A549 (cell line): Measurements from ENCODE around the gene SLC9C1. TPM values are rescaled to one million over a fixed set of nuclear protein-coding genes. Genes with fewer than 3 reads are reported as not detected.
"Not testable (repeated sequence)": the region's sequence is repeated elsewhere in the genome, so short reads cannot be mapped to it uniquely, and the experiment has no call there.

Source experiments
- ATAC-seq, 2 experiments: fragments of 200-7000 bp in 1 of 2; fragments of >200 bp in 1 of 2; cut with Nextera tagmentation in 1 of 2; cut with Tn5 transposase in 1 of 2; 3 replicates each; pipeline versions ENCODE4 v1.8.0 to v1.9.1; 2018 to 2020; ENCODE audit warnings: mild to moderate bottlenecking in 1 of 2, moderate library complexity in 1 of 2
- CTCF ChIA-PET: fragments of 300-600 bp; sonication (Branson Sonifier 250); formaldehyde crosslinking; extraction: SDS; loops from one replicate; lab custom pipeline; 2021; ENCODE audit warnings: antibody characterized with exemption, inconsistent platforms; lab: Yijun Ruan, JAX
- POLR2A ChIA-PET: fragments of 350-600 bp; formaldehyde crosslinking; extraction: SDS; loops from one replicate; lab custom pipeline; 2021; ENCODE audit warnings: antibody characterized with exemption, inconsistent platforms; lab: Yijun Ruan, JAX
- DNase-seq, 2 experiments: peaks; one replicate each; pipeline versions ENCODE4 v3.0.0 to v3.0.0-alpha.2; 2011 to 2016; ENCODE audit warnings: low read depth in 1 of 2, low spot score in 1 of 2
- FAIRE-seq: peaks from 2 replicates; lab custom pipeline; 2011; peaks lifted over from hg19 to GRCh38; lab: Jason Lieb, UNC
- H3K27ac ChIP-seq, 2 experiments: fragments of >200 bp; sonication (Bioruptor Twin); formaldehyde crosslinking; 3 replicates each; pipeline ENCODE4 v1.5.1; 2016 to 2017
- H3K4me1 ChIP-seq: fragments of >200 bp; sonication (Bioruptor Twin); formaldehyde crosslinking; 3 replicates; pipeline ENCODE4 v1.6.1; 2016
- H3K4me2 ChIP-seq: fragments of >200 bp; sonication (Bioruptor Twin); formaldehyde crosslinking; 3 replicates; pipeline ENCODE4 v1.6.1; 2016
- H3K4me3 ChIP-seq: fragments of >200 bp; sonication (Bioruptor Twin); formaldehyde crosslinking; 3 replicates; pipeline ENCODE4 v1.5.1; 2016
- H3K9me3 ChIP-seq: fragments of >200 bp; sonication (Bioruptor Twin); formaldehyde crosslinking; 3 replicates; pipeline ENCODE4 v1.6.1; 2016
- ATOH8 ChIP-seq: fragments of 250-450 bp; sonication (Bioruptor Pico); IDR thresholded peaks from 2 replicates; pipeline ENCODE4 v1.5.0; 2020; ENCODE audit warnings: low read depth, mild to moderate bottlenecking, moderate library complexity
- CBX2 ChIP-seq: fragments of 200-600 bp; sonication (generic); IDR thresholded peaks from 2 replicates; pipeline ENCODE4 v1.6.1; 2016; ENCODE audit warnings: low read depth, mild to moderate bottlenecking, borderline replicate concordance
- CEBPB ChIP-seq, 2 experiments: fragments of >200 bp in 1 of 2; sonication (Bioruptor Twin) in 1 of 2; formaldehyde crosslinking in 1 of 2; IDR thresholded peaks; 2 replicates each; pipeline ENCODE4 v1.6.1; 2012 to 2016
- FOSL2 ChIP-seq, 2 experiments: fragments of 450-650 bp in 1 of 2; fragments of >200 bp in 1 of 2; sonication (Bioruptor Twin) in 1 of 2; formaldehyde crosslinking; IDR thresholded peaks; 2 replicates each; pipeline versions ENCODE4 v1.5.0 to v1.6.1; 2016 to 2020; ENCODE audit warnings: mild to moderate bottlenecking in 1 of 2, moderate library complexity in 1 of 2
- HOXA7 ChIP-seq: fragments of 250-450 bp; sonication (Bioruptor Pico); IDR thresholded peaks from 2 replicates; pipeline ENCODE4 v1.5.0; 2020; ENCODE audit warnings: mild to moderate bottlenecking, moderate library complexity
- HOXB13 ChIP-seq: fragments of 250-450 bp; sonication (Bioruptor Pico); IDR thresholded peaks from 2 replicates; pipeline ENCODE4 v1.5.0; 2020; ENCODE audit warnings: low read depth, mild to moderate bottlenecking, moderate library complexity
- JUN ChIP-seq, 2 experiments: fragments of >200 bp; sonication (Bioruptor Twin); formaldehyde crosslinking; IDR thresholded peaks; 2 replicates in 1 of 2; 3 replicates in 1 of 2; pipeline ENCODE4 v1.6.1; 2016 to 2017
- KDM1A ChIP-seq: fragments of 200-600 bp; sonication (generic); IDR thresholded peaks from 2 replicates; pipeline ENCODE4 v1.6.1; 2016; ENCODE audit warnings: low read depth, mild to moderate bottlenecking
- MAFK ChIP-seq: fragments of 450-650 bp; IDR thresholded peaks from 2 replicates; pipeline ENCODE4 v1.6.1; 2014; ENCODE audit not compliant: partially characterized antibody
- MAX ChIP-seq: IDR thresholded peaks from 2 replicates; pipeline ENCODE4 v1.6.1; 2012
- MAZ ChIP-seq: fragments of 150-350 bp; IDR thresholded peaks from 2 replicates; pipeline ENCODE4 v1.6.1; 2014; ENCODE audit warnings: antibody characterized with exemption, low read depth, low read length, borderline replicate concordance
- NPAS2 ChIP-seq: fragments of 250-450 bp; sonication (Bioruptor Pico); IDR thresholded peaks from 2 replicates; pipeline ENCODE4 v1.8.0; 2022; ENCODE audit warnings: mild to moderate bottlenecking, moderate library complexity, borderline replicate concordance
- POLR2AphosphoS2 ChIP-seq: conservative IDR thresholded peaks from 2 replicates; pipeline ENCODE4 v1.6.1; 2012; ENCODE audit warnings: low read length, improper control_type of control experiment, inconsistent platforms
- RAD21 ChIP-seq, 2 experiments: fragments of >200 bp in 1 of 2; sonication (Bioruptor Twin) in 1 of 2; formaldehyde crosslinking in 1 of 2; IDR thresholded peaks in 1 of 2; conservative IDR thresholded peaks in 1 of 2; 2 replicates in 1 of 2; 3 replicates in 1 of 2; pipeline ENCODE4 v1.6.1; 2012 to 2018; ENCODE audit warnings: inconsistent platforms in 1 of 2
- RARB ChIP-seq: fragments of 250-450 bp; sonication (Bioruptor Pico); IDR thresholded peaks from 2 replicates; pipeline ENCODE4 v1.8.0; 2021; ENCODE audit warnings: mild to moderate bottlenecking, moderate library complexity
- RCOR1 ChIP-seq: fragments of 150-350 bp; IDR thresholded peaks from 2 replicates; pipeline ENCODE4 v1.6.1; 2014; ENCODE audit warnings: antibody characterized with exemption, low read length, low read depth
- RFX5 ChIP-seq: fragments of 450-650 bp; IDR thresholded peaks from 2 replicates; pipeline ENCODE4 v1.7.1; 2014; ENCODE audit warnings: antibody characterized with exemption, mild to moderate bottlenecking, moderate library complexity
- SMC3 ChIP-seq: fragments of >200 bp; sonication (Bioruptor Twin); formaldehyde crosslinking; IDR thresholded peaks from 3 replicates; pipeline ENCODE4 v1.6.1; 2018; ENCODE audit warnings: inconsistent platforms
- ZC3H11A ChIP-seq: fragments of 450-650 bp; IDR thresholded peaks from 2 replicates; pipeline ENCODE4 v1.6.1; 2014; ENCODE audit warnings: antibody characterized with exemption, mild to moderate bottlenecking
- ZNF302 ChIP-seq: fragments of 250-450 bp; sonication (Bioruptor Pico); IDR thresholded peaks from 2 replicates; pipeline ENCODE4 v1.9.0; 2021; ENCODE audit warnings: inconsistent platforms, mild to moderate bottlenecking, moderate library complexity
- WGBS: methylation state at CpG from one replicate; pipeline ENCODE4 v1.1.6; 2017; ENCODE audit errors: missing lambda C conversion rate; 5-methylcytosine and 5-hydroxymethylcytosine counted together
- polyA plus RNA-seq, 4 experiments: library from polyadenylated mRNA; depleted of rRNA in 3 of 4; stranded (reverse); fragments of >200 nt; fragmentation: RNase III in 1 of 4; extraction: RNeasy Plus Mini Kit Qiagen cat#74134 plus additional on column Dnase treatment in 1 of 4; gene quantifications; 2 replicates in 3 of 4; 3 replicates in 1 of 4; pipeline ENCODE4 v1.2.3, GENCODE V29; 2011 to 2017
- TF ChIP-seq, protein P1 (sequence below): fragments of >200 bp; sonication (Bioruptor Twin); formaldehyde crosslinking; IDR thresholded peaks from 3 replicates; pipeline ENCODE4 v1.6.1; 2016
- TF ChIP-seq, protein P2 (sequence below): fragments of 450-650 bp; IDR thresholded peaks from 2 replicates; pipeline ENCODE4 v1.6.1; 2014; ENCODE audit warnings: antibody characterized with exemption
- TF ChIP-seq, protein P3 (sequence below): IDR thresholded peaks from 2 replicates; pipeline ENCODE4 v1.6.1; 2012; ENCODE audit warnings: low read depth, borderline replicate concordance

SLC9C1 gene
- polyA plus RNA-seq, 2 of the 4 experiments (the other 2 are of a cell fraction), result not detected

DNA sequence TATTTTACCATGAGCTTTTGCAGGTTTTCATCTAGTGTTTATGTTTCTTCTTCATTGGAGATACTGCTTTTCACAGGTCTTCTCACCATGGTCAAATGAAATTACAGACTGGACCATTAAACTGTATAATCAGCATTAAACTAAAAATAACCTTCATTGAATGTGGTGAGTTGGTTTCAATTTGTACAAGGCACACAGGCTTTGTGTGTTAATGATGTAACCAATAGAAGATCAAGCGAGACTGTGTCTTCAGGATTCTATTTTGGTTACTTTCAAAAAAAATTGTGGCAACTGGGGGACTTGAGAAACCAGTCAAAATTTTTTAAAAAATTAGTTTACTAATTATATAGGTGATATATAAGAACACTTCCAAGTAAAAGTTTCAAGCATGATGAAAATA, 106.7 kb downstream of the SLC9C1 start:
- DNase-seq, result no peak
- Histone ChIP-seq H3K9me3 (peaks cover 4% of the 10 kb centered on the region; the same call in 2 of the 3 replicates), H3K4me3 (no peak overlapping the region)
- FAIRE-seq, result no peak
- no peak for ATAC-seq
- WGBS, result 63% methylated on average over 1 of the region's 1 CpG
- ChIA-PET CTCF (no interaction called here), POLR2A (no interaction called here)
- TF ChIP-seq KDM1A, result no peak
- no peak for TF ChIP-seq MAX
- no peak for TF ChIP-seq MAZ
- TF ChIP-seq SMC3, result no peak
- TF ChIP-seq MAFK, result peak; percentile 61
- TF ChIP-seq HOXA7 (CRISPR knock-in tag), result no peak
- no peak for TF ChIP-seq CBX2
- no peak for TF ChIP-seq RAD21 (conservative IDR thresholded peaks at IDR 0.05 in 1 of 2, IDR thresholded peaks at IDR 0.05 in 1 of 2)
- TF ChIP-seq, all 56 proteins: peak for 1
- H3K4me1 ChIP-seq, result no peaks in the 10 kb centered on the region
- H3K4me2 ChIP-seq, result no peak overlapping the region
- no peak overlapping the region for H3K27ac ChIP-seq

GRCh38 chr3:112185423-112186035, 108.5 kb downstream of the SLC9C1 start:
- 67% methylated on average over 15 of the region's 42 CpGs for WGBS
- DNase-seq, FAIRE-seq, POLR2A ChIA-PET, H3K4me1 ChIP-seq, H3K27ac ChIP-seq, CTCF ChIA-PET, H3K4me2 ChIP-seq, H3K9me3 ChIP-seq, ATAC-seq, H3K4me3 ChIP-seq: not testable (repeated sequence)

GRCh38 chr3:112175646-112176045, 118.4 kb downstream of the SLC9C1 start:
- WGBS, result 15% methylated on average over 5 of the region's 6 CpGs
- FAIRE-seq (no peak), ATAC-seq (no peak), DNase-seq (no peak)
- Histone ChIP-seq H3K4me2 (no peak overlapping the region), H3K4me3 (no peak overlapping the region), H3K27ac (no peak overlapping the region), H3K4me1 (no peaks in the 10 kb centered on the region), H3K9me3 (no peaks in the 10 kb centered on the region)
- ChIA-PET POLR2A (no interaction called here), CTCF (interaction anchor here (0.6 kb wide), 1 partner anchor 374 kb away, joined by 3 read pairs; no protein-coding TSS in a partner anchor)
- TF ChIP-seq POLR2AphosphoS2 (no peak), CEBPB (IDR thresholded peaks at IDR 0.05) (no peak), ATOH8 (CRISPR knock-in tag) (no peak), ZNF302 (CRISPR knock-in tag) (no peak), RARB (CRISPR knock-in tag) (no peak), FOSL2 (IDR thresholded peaks at IDR 0.05) (no peak), FOSL2 (CRISPR knock-in tag; IDR thresholded peaks at IDR 0.05) (no peak), CBX2 (no peak), HOXB13 (no peak), ZC3H11A (no peak), NPAS2 (CRISPR knock-in tag) (no peak), RFX5 (no peak), RCOR1 (no peak), JUN (IDR thresholded peaks at IDR 0.05) (no peak)
- TF ChIP-seq, protein P1, sequence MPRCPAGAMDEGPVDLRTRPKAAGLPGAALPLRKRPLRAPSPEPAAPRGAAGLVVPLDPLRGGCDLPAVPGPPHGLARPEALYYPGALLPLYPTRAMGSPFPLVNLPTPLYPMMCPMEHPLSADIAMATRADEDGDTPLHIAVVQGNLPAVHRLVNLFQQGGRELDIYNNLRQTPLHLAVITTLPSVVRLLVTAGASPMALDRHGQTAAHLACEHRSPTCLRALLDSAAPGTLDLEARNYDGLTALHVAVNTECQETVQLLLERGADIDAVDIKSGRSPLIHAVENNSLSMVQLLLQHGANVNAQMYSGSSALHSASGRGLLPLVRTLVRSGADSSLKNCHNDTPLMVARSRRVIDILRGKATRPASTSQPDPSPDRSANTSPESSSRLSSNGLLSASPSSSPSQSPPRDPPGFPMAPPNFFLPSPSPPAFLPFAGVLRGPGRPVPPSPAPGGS, result no peak
- TF ChIP-seq, protein P2, sequence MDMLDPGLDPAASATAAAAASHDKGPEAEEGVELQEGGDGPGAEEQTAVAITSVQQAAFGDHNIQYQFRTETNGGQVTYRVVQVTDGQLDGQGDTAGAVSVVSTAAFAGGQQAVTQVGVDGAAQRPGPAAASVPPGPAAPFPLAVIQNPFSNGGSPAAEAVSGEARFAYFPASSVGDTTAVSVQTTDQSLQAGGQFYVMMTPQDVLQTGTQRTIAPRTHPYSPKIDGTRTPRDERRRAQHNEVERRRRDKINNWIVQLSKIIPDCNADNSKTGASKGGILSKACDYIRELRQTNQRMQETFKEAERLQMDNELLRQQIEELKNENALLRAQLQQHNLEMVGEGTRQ, result no peak
- TF ChIP-seq, protein P3, sequence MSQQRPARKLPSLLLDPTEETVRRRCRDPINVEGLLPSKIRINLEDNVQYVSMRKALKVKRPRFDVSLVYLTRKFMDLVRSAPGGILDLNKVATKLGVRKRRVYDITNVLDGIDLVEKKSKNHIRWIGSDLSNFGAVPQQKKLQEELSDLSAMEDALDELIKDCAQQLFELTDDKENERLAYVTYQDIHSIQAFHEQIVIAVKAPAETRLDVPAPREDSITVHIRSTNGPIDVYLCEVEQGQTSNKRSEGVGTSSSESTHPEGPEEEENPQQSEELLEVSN, result no peak
